Bladder microvascular endothelial cell (primary cell): ENCODE measurements around the gene ATM. TPM values are rescaled to one million over a fixed set of nuclear protein-coding genes. Genes with fewer than 3 reads are reported as not detected.

Experiments used
- total RNA-seq: library from RNA; depleted of rRNA; stranded (reverse); fragments of >200 nt; gene quantifications from 2 replicates; pipeline ENCODE4 v1.2.3, GENCODE V29; 2014

ATM gene, protein sequence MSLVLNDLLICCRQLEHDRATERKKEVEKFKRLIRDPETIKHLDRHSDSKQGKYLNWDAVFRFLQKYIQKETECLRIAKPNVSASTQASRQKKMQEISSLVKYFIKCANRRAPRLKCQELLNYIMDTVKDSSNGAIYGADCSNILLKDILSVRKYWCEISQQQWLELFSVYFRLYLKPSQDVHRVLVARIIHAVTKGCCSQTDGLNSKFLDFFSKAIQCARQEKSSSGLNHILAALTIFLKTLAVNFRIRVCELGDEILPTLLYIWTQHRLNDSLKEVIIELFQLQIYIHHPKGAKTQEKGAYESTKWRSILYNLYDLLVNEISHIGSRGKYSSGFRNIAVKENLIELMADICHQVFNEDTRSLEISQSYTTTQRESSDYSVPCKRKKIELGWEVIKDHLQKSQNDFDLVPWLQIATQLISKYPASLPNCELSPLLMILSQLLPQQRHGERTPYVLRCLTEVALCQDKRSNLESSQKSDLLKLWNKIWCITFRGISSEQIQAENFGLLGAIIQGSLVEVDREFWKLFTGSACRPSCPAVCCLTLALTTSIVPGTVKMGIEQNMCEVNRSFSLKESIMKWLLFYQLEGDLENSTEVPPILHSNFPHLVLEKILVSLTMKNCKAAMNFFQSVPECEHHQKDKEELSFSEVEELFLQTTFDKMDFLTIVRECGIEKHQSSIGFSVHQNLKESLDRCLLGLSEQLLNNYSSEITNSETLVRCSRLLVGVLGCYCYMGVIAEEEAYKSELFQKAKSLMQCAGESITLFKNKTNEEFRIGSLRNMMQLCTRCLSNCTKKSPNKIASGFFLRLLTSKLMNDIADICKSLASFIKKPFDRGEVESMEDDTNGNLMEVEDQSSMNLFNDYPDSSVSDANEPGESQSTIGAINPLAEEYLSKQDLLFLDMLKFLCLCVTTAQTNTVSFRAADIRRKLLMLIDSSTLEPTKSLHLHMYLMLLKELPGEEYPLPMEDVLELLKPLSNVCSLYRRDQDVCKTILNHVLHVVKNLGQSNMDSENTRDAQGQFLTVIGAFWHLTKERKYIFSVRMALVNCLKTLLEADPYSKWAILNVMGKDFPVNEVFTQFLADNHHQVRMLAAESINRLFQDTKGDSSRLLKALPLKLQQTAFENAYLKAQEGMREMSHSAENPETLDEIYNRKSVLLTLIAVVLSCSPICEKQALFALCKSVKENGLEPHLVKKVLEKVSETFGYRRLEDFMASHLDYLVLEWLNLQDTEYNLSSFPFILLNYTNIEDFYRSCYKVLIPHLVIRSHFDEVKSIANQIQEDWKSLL (N-terminal part only)
- total RNA-seq, result 49.2 and 108 TPM in 2 replicates

DNA sequence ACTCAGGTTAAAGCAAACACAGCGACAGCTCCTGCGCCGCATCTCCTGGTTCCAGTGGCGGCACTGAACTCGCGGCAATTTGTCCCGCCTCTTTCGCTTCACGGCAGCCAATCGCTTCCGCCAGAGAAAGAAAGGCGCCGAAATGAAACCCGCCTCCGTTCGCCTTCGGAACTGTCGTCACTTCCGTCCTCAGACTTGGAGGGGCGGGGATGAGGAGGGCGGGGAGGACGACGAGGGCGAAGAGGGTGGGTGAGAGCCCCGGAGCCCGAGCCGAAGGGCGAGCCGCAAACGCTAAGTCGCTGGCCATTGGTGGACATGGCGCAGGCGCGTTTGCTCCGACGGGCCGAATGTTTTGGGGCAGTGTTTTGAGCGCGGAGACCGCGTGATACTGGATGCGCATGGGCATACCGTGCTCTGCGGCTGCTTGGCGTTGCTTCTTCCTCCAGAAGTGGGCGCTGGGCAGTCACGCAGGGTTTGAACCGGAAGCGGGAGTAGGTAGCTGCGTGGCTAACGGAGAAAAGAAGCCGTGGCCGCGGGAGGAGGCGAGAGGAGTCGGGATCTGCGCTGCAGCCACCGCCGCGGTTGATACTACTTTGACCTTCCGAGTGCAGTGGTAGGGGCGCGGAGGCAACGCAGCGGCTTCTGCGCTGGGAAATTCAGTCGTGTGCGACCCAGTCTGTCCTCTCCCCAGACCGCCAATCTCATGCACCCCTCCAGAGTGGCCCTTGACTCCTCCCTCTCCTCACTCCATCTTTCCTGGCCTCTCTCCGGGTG lies at the start of gene ATM, which contains the start of gene NPAT:
Gene ATM (plus strand): TSS at position 494 of the 774 bp plus-strand sequence. CDS start 4,558 bp downstream, outside the sequence.
Gene NPAT (minus strand): TSS at position 65 of the 774 bp plus-strand sequence. CDS start 102 bp downstream, outside the sequence.

Other genes with a start within 250 kb of the ATM start
- 23.0 and 42.7 TPM in 2 replicates for gene CUL5, start 214.2 kb upstream of the ATM start, total RNA-seq
- gene ACAT1, start 101.5 kb upstream of the ATM start, total RNA-seq, result 77.2 and 166 TPM in 2 replicates
- gene NPAT, start 429 bp upstream of the ATM start, total RNA-seq, result 10.0 and 19.9 TPM in 2 replicates
- gene C11orf65, start 244.5 kb downstream of the ATM start, total RNA-seq, result 0.19 TPM in 1 of 2 replicates, not detected in the other